Epidermal melanocyte (primary cell): ENCODE results near the gene LIPI.
"Not testable (repeated sequence)": the region's sequence is repeated elsewhere in the genome, so short reads cannot be mapped to it uniquely, and the experiment has no call there.

Experiments
- DNase-seq: peaks from one replicate; pipeline ENCODE4 v3.0.0; 2011; ENCODE audit warnings: low spot score; ENCODE audit not compliant: insufficient read length

Gene LIPI

GRCh38 chr21:14210738-14211137 lies at the start of gene LIPI:
LIPI (minus strand) TSS chr21:14210955; CDS start chr21:14210845, 110 bp downstream.
- no peak for DNase-seq

- no peak for DNase-seq
These were observed 49.5 kb upstream of the LIPI start for GRCh38 chr21:14260174-14260764.

DNA sequence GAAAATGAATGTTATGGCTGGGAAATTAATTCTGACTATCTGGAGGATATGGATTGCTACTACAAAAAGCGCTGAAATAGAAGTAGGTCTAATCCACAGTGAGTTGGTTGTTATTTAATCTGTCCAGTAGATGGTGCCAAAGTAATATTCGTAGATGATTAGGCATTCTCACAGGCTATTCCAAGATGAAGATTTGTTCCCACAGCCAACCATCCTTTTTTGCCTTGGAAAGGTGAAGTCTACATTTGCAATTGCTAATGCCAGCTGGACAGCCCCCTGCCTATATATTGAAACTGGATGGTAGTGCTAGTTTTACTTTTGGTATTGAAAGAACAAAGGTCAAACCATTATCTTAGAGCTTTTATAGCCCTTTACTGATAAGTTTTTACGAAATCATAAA lies 49.0 kb upstream of the LIPI start:
- DNase-seq, result no peak

- DNase-seq, result no peak
These were observed 40.6 kb upstream of the LIPI start for GRCh38 chr21:14251336-14251735.

DNA sequence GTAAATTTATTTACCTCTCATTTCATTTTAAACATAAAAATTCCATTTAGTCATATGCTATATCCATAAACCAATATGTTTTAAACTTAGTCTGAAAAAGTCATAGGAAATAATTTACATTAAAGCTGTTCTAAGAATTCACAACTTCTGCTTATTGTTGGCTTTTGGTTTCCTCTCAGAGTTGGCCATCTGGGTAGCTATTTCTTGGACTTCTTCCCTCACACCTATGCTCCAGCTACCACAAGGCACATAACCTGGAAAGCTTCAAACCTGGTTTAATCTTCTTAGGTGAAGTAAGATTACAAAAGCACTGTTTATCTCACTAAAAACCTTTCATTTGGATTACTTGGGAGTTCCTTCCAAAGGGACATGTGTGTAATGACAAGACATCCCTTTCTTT lies 35.0 kb upstream of the LIPI start:
- DNase-seq, result no peak

- DNase-seq, result no peak
These were observed 34.2 kb upstream of the LIPI start for GRCh38 chr21:14244911-14245310.

- DNase-seq, result no peak
These were observed 33.1 kb upstream of the LIPI start for GRCh38 chr21:14243874-14244273.

- no peak for DNase-seq
These were observed 32.7 kb upstream of the LIPI start for GRCh38 chr21:14243461-14243860.

- no peak for DNase-seq
These were observed 30.5 kb upstream of the LIPI start for GRCh38 chr21:14241297-14241696.

DNA sequence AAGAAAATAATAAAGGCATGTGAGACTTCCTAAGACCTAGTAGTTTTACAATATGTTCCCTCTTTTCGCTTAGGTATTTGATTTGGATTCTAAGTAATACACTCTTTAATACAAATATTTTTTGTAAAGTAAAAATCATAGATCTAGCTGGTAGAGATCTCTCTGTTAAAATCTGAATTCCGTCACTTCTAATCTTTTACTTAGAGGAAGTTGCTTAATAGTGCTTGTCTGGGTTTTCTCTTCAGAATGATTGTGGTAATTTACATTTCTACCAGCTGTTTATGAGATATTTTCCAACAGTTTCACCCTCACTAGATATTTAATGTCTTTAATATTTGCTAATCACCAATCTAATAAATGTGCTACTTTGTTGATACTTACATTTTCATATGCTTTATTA lies 28.5 kb upstream of the LIPI start:
- DNase-seq, result no peak

DNA sequence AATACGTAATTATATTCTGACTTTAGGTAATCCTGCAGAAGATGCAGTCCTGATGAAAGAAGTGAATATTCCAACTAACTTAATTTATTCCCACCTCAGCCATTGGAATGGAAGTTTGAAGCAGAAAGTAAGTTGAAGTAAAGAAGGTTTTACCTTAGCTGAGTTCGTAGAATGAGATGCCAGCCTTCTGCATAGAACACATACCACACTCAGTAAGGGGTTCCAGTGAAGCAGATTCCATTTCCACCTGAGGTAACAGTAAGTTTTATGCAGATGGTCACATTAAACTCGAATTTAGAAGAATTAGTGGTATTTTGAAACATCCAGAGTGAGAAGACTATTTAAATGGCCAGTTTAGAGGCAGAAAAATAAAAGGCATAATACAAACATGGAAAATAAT lies 25.4 kb upstream of the LIPI start:
- DNase-seq, result no peak

DNA sequence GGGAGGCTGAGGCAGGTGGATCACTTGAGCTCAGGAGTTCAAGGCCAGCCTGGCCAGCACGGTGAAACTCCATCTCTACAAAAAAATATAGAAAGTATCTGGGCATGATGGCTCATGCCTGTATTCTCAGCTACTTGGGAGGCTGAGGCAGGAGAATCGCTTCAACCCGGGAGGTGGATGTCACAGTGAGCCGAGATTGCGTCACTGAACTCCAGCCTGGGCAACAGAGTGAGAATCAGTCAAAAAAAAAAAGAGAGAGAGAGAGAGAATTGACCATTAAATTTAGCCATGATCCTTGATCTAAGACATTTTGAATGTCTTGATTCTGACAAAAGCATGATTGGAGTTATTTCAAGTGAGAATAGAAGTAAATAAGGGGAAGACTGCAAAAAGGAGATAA lies 24.3 kb upstream of the LIPI start:
- no peak for DNase-seq

DNA sequence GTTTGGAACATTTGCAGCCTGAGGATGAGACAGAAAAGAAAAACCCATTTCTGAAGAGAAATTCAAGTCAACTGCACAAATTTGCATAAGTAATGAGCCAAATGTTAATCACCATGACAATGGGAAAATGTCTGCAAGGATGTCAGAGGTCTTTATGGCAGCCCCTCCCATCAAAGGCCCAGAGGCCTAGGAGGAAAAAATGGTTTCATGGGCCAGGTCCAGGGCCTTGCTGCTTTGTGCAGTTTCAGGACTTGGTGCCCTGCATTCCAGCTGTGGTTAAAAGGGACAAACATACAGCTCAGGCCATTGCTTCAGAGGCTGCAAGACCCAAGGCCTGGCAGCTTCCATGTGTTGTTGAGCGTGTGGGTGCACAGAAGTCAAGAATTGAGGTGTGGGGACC lies 18.6 kb upstream of the LIPI start:
- no peak for DNase-seq

DNA sequence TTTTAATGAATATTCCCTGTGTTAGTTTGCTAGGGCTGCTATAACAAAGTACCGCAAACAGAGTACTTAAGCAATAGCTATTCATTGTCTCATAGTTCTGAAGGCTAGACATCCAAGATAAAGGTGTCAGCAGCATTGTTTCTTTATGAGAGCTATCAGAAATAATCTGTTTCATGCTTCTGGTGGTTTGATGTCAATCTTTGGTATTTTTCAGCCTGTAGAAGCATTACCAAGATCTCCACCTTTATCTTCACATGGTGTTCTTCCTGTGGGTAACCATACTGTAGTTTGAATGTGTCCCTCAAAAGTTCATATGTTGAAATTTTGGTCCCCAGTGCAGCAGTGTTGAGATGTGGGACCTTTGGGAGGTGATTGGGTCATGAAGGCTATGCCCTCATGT lies 12.6 kb upstream of the LIPI start:
- DNase-seq, result no peak

DNA sequence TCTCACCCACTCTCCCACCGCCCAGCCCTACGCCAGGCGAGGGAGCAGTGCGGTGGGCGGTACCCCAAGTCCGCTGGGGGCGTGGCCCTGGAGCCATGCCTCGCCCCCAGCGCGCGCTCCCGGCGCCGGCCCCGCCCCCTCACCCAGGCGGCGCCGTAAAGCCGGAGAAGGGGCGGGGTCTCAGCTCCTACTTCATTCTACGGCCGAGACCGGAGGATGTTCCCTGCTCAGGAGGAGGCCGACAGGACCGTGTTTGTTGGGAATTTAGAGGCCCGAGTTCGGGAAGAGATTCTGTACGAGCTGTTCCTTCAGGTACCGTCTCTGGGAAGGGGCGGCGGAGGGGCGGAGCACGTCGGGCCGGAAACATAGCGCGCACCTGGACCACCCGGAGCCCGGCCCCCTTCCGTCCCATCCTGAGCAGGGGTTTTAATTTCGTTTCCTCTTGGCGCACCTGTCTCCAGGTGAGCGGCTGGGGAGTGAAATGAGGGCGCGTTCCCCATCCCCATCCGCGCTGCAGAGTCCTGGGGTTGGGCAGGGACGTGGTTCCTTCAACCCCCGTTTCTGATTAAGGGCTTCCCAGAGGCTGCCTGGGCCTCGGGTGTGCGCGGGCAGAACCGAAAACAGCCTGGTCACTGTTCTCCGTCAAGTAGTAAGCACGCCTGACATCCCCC lies 5.4 kb upstream of the LIPI start, which contains the start of gene RBM11:
Gene RBM11 (plus strand): TSS at position 187 of the 671 bp plus-strand sequence. CDS start 30 bp downstream, at position 217.
- DNase-seq, result no peak

- DNase-seq, result no peak
These were observed 2.4 kb upstream of the LIPI start for GRCh38 chr21:14213164-14213563.

DNA sequence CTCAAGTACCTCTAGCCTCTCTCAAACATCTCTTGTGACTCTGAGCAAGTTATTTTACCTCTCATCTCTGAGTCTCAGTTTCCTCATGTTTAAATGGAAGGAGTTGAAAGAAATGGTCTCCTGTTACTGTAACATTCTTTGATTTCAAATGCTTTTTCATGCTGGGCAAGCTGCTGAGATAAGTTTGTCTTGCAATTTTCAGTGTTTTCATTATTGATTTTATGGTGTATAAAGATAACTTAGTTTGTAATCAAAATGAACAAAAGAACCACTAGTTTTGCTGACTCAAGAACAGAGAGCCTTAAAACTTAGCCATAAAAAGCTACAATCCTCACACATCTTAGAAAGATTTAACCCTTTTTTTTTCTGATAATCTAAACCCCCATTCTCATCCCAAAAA lies 4.5 kb downstream of the LIPI start:
- no peak for DNase-seq

DNA sequence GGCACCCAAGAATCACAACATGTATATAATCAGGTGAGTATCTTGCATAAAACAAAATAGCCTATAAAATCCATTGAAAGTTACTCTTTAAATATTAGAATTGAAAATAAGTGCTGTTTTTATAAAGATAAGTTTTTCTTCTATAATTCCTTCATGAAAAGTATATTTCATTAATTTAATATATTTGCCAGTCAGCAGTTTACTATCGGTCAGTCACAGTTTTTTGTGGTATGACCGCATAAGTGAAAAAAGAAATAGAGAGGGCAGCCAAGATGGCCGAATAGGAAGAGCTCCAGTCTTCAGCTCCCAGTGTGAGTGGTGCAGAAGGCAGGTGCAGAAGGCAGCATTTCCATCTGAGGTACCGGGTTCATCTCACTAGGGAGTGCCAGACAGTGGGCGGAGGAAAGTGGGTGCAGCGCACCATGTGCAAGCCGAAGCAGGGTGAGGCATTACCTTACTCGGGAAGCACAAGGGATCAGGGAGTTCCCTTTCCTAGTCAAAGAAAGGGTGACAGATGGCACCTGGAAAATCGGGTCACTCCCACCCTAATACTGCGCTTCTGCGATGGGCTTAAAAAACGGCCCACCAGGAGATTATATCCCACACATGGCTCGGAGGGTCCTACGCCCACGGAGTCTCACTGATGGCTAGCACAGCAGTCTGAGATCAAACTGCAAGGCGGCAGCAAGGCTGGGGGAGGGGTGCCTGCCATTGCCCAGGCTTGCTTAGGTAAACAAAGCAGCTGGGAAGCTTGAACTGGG lies 44.1 kb downstream of the LIPI start:
- not testable (repeated sequence) for DNase-seq

GRCh38 chr21:14143999-14144398 lies 66.8 kb downstream of the LIPI start:
- DNase-seq, result no peak

DNA sequence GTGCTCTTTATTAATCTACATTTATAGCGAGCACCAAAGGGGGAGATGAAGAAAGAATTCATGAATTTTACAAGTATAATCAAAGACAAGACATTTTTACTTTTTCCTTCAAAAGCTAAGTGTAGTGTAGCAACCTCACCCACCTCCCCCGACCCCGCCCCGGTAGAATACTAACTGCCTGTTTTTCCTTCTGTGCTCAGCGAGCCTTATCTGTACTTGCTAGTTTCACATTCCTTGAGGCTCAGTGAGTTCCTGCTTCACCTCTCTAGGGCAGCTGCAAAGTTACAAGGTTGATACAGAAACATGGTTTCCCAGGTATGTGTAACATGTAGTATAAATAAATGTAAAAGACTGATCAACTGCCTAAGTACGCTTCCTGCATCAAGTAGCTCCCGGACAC lies 86.5 kb downstream of the LIPI start:
- no peak for DNase-seq

GRCh38 chr21:14121719-14122118 lies 89.0 kb downstream of the LIPI start:
- no peak for DNase-seq

DNA sequence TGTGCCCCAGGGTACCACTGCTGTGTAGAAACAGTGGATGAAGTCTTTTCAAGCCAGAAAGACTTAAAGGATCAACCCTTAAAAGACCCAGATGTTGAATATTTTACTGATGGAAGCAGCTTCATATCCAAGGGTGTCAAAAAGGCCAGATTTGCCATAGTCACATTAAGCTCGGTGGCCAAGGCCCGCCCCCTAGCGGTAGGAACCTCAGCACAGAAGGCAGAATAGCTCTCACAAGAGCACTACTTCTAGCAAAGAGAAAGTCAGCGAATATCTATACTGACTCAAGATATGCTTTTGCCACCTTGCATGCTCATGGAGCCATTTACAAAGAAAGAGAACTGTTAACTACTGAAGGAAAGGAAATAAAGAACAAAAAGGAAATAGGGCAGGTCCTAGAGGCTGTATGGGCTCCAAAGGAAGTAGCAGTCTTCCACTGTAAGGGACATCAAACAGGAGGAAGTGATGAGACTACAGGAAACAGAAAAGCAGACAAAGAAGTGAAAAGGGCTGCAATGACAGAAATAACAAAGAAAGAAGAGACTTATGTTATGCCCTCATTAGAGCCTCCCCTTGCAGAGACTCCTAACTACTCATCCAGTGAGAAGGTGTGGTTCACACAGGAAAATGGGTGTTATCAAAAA lies 90.5 kb downstream of the LIPI start:
- DNase-seq, result no peak
